Measurements from ENCODE around the gene TRIM56. TPM values are rescaled to one million over a fixed set of nuclear protein-coding genes. Genes with fewer than 3 reads are reported as not detected.
A peak's percentile ranks its signal among the peaks of the same experiment; 100 is the strongest.
"Not testable (repeated sequence)": the region's sequence is repeated elsewhere in the genome, so short reads cannot be mapped to it uniquely, and the experiment has no call there.

The TRIM56 gene
- total RNA-seq, 1 donor from 2014 or later = 17.0 TPM

DNA sequence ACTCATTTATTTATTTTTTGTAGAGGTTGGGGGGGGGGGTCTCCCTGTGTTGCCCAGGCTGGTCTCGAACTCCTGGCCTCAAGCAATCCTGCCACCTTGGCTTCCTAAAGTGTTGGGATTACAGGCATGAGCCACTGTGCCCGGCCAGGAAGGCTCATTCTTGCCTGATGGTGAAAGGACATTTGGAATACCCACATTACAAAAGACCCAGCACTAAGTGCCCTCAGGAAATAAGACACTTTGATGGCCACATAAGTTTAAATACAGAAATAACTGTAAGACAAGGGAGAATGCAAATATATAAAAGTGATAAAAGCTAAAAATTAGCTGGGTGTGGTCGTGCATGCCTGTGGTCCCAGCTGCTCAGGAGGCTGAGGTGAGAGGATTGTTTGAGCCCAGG lies 33.6 kb downstream of the TRIM56 start:
- Histone ChIP-seq H3K27me3 (ENCODE audit: low read depth) (no peaks in the 10 kb centered on the region), H3K27ac (replicated peaks) (no peak overlapping the region), H3K4me3 (no peak overlapping the region), H3K36me3 (no peaks in the 10 kb centered on the region), H3K4me1 (peaks cover 34% of the 10 kb centered on the region), H3K9me3 (replicated peaks) (no peaks in the 10 kb centered on the region)
- intact Hi-C loops (cut with micrococcal nuclease) = no loop called here
- no peak for DNase-seq
- TF ChIP-seq, protein P1, sequence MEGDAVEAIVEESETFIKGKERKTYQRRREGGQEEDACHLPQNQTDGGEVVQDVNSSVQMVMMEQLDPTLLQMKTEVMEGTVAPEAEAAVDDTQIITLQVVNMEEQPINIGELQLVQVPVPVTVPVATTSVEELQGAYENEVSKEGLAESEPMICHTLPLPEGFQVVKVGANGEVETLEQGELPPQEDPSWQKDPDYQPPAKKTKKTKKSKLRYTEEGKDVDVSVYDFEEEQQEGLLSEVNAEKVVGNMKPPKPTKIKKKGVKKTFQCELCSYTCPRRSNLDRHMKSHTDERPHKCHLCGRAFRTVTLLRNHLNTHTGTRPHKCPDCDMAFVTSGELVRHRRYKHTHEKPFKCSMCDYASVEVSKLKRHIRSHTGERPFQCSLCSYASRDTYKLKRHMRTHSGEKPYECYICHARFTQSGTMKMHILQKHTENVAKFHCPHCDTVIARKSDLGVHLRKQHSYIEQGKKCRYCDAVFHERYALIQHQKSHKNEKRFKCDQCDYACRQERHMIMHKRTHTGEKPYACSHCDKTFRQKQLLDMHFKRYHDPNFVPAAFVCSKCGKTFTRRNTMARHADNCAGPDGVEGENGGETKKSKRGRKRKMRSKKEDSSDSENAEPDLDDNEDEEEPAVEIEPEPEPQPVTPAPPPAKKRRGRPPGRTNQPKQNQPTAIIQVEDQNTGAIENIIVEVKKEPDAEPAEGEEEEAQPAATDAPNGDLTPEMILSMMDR (IDR thresholded peaks at IDR 0.05; ENCODE audit: borderline replicate concordance) = no peak

DNA sequence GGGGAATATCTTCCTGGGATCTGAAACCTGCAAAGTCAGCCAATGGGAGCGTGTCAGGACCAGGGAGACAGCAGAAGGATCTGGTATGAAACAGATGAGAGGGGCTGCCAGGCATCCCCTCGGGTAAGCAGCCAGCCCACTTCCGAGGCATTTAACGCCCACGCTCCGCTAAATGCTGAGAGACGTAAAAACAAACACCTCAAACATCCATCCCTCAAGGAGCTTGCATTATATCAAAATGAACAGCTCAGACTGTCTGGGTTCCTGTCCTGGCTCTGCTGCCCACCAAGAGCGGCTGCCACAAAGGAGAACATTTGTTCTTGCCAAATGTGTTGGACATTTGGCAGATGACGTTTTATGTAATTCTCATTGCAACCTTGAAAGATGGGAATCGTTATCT lies 34.6 kb downstream of the TRIM56 start:
- H3K27me3 ChIP-seq (ENCODE audit: low read depth) = no peaks in the 10 kb centered on the region
- no peaks in the 10 kb centered on the region for H3K9me3 ChIP-seq (replicated peaks)
- H3K27ac ChIP-seq (replicated peaks) = no peak overlapping the region
- TF ChIP-seq, protein P1 (IDR thresholded peaks at IDR 0.05; ENCODE audit: borderline replicate concordance) = no peak
- H3K4me1 ChIP-seq = peaks cover 42% of the 10 kb centered on the region
- no peak for DNase-seq
- intact Hi-C loops (cut with micrococcal nuclease) = no loop called here
- no peak overlapping the region for H3K4me3 ChIP-seq
- H3K36me3 ChIP-seq = no peaks in the 10 kb centered on the region

DNA sequence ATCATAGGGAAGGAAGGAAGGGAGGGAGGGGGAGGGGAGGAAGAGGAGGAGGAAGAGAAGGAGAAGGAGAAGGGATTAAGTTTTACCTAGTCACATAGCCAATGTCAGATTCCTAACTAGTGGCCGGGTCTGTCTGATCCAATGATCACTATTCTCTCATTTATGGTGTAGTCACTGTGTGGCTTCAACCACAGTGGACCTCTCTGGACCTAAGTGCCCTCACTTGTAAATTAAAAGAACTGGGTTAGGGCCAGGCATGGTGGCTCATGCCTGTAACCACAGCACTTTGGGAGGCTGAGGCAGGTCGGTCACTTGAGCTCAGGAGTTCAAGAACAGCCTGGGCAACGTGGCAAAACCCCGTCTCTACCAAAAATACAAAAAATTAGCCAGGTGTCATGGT lies 35.0 kb downstream of the TRIM56 start:
- intact Hi-C loops (cut with micrococcal nuclease) = no loop called here
- DNase-seq = no peak
- no peak overlapping the region for H3K27ac ChIP-seq (replicated peaks)

DNA sequence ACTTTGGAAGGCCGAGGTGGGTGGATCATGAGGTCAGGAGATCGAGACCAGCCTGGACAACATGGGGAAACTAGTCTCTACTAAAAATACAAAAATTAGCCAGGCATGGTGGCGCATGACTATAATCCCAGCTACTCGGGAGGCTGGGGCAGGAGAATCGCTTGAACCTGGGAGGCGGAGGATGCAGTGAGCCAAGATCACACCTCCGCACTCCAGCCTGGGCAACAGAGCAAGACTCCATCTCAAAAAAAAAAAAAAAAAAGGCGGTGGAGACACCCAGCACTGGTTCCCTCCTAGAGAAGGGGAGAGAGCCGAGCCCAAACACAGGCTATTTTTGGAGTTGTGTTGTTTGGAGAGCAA lies 36.3 kb downstream of the TRIM56 start:
- H3K9me3 ChIP-seq (replicated peaks); DNase-seq; H3K36me3 ChIP-seq; H3K27me3 ChIP-seq (ENCODE audit: low read depth); intact Hi-C loops (cut with micrococcal nuclease): not testable (repeated sequence)
- Histone ChIP-seq H3K27ac (replicated peaks) (peak overlapping the region; percentile 88), H3K4me3 (peak overlapping the region; percentile 57), H3K4me1 (peaks cover 59% of the 10 kb centered on the region)

More for the DNA sequence above, 35.0 kb downstream of the TRIM56 start:
- TF ChIP-seq, protein P1 (IDR thresholded peaks at IDR 0.05; ENCODE audit: borderline replicate concordance) = no peak
- Histone ChIP-seq H3K27me3 (ENCODE audit: low read depth) (no peaks in the 10 kb centered on the region), H3K4me3 (no peak overlapping the region), H3K36me3 (no peaks in the 10 kb centered on the region), H3K4me1 (peaks cover 46% of the 10 kb centered on the region), H3K9me3 (replicated peaks) (no peaks in the 10 kb centered on the region)

DNA sequence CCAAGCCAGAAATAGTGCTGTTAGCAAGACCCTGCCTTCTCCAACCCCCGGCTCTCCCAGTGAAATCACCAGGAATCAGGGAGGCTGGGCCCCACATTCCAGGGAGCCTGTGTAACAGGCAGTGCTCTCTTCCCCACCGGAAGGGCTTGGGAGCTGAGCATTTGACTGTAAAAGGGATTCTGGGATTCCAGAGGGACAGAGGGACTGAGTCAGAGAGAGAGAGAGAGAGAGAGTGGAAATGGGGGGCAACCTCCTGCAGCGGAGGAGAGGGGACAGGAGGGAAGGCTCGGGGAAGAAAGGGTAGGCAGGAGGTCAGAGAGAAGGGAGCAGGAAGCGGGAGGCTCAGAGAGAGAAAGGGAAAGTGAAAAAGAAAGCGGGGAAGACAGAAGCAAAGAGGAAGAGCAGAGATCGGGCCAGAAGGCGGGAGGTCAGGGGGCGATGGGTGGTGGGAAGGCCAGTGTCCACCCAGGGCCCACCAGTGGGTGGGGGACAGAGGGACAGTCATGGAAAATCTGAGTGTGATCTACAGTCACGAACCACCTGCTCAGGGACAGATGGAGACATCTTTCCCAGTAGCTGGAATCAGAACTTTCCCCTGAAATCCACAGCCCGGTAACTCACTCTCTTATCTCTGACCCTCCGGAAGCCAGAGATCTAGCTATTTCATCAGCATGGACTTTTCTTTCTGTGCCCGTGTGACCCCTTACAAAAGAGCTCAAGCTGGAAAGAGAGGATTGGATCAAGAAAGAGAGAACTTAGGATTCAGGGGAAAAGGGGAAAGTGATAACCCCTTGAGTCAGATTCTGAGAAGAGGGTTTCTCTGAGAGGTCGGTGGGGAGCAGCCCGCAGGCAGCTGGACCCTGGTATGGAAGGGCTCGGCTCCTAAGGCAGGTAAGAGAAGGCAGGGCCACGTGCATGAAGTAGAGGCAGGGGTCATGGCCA lies 37.0 kb downstream of the TRIM56 start:
- H3K27me3 ChIP-seq (ENCODE audit: low read depth) = no peaks in the 10 kb centered on the region
- TF ChIP-seq, protein P1 (IDR thresholded peaks at IDR 0.05; ENCODE audit: borderline replicate concordance) = no peak
- intact Hi-C loops (cut with micrococcal nuclease) = no loop called here
- no peaks in the 10 kb centered on the region for H3K36me3 ChIP-seq
- peaks cover 64% of the 10 kb centered on the region for H3K4me1 ChIP-seq
- peak; percentile 75 for DNase-seq
- H3K4me3 ChIP-seq = peak overlapping the region; percentile 57
- no peaks in the 10 kb centered on the region for H3K9me3 ChIP-seq (replicated peaks)
- peak overlapping the region; percentile 88 for H3K27ac ChIP-seq (replicated peaks)
